AG20443 (cell line): ENCODE data around the gene MIGA2.

Experiments used
- DNase-seq: peaks from one replicate; pipeline ENCODE4 v3.0.0; 2012; ENCODE audit warnings: low spot score, mixed read lengths

The MIGA2 gene

DNA sequence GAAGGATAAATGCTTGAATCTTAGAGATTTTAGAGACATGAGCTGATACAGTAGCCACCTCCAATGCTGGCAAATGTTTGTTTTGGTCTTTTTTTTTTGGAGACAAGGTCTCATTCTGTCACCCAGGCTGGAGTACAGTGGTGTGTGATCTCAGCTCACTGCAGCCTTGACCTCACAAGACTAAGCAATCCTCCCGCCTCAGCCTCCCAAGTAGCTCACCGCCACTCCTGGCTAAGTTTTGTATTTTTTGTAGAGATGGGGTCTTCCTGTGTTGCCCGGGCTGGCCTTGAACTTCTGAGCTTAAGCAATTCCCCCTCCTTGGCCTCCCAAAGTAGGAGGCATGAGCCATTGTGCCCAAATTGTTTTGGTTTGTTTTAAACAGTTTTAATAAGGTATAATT, 37.7 kb downstream of the MIGA2 start:
- no peak for DNase-seq

DNA sequence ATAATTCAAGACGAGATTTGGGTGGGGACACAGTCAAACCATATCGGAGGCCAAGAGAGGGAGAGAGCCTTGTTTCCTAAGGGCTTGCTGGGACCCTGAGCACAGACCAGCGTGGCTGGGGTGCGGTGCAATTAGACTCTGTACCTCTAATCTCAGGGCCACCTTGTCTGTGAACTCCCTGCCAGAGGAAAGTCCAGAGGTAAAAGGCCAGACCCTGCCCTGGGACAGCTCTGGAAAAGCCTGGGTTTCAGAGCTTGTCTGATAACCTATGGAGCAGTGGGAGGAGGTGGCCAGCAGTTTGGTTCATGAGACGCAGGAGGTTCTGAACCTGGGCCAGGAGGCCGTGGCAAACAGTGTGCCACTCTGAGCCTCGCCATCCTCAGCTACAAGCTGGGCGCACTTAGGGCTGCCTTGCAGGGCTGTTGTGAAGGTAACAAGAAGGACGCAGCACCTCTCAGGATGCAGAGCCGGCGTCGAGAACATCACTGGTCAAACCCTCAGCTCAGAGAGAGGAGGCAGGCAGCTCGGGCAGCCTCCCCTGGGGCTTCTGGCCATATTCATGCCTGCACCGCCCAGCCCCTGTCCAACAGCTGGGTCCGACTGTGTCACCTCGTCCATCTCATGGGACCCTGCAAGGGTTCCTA, 39.7 kb downstream of the MIGA2 start:
- no peak for DNase-seq

DNA sequence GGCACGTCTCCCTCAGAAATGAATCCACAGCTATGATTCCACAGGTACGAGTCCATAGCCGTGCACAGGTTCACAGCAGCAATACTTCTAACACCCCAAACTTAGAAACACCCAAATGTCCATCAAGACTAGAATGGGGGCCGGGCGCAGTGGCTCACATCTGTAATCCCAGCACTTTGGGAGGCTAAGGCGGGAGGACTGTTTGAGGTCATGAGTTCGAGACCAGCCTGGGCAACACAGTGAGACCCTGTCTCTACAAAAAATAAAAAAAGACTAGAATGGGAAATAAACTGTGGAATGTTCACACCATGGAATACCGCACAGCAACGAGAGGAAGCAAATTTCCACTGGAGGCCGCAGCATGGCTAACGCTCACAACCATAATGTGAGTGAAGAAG, 40.2 kb downstream of the MIGA2 start:
- no peak for DNase-seq

DNA sequence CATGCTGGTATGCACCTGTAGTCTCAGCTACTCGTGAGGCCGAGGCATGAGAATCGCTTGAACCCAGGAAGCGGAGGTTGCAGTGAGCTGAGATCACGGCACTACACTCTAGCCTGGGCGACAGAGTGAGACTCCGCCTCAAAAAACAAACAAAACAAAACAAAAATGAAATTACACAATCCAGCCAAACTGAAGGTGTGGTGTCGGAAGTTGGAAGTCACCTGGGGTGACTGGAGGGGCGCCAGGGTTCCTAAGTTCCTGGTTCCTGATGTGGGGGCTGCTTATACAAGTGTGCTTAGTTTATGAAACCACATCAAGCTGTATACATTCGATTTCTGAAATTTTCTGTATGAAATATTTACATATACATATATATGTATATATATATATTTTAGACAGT, 40.8 kb downstream of the MIGA2 start:
- DNase-seq = no peak

DNA sequence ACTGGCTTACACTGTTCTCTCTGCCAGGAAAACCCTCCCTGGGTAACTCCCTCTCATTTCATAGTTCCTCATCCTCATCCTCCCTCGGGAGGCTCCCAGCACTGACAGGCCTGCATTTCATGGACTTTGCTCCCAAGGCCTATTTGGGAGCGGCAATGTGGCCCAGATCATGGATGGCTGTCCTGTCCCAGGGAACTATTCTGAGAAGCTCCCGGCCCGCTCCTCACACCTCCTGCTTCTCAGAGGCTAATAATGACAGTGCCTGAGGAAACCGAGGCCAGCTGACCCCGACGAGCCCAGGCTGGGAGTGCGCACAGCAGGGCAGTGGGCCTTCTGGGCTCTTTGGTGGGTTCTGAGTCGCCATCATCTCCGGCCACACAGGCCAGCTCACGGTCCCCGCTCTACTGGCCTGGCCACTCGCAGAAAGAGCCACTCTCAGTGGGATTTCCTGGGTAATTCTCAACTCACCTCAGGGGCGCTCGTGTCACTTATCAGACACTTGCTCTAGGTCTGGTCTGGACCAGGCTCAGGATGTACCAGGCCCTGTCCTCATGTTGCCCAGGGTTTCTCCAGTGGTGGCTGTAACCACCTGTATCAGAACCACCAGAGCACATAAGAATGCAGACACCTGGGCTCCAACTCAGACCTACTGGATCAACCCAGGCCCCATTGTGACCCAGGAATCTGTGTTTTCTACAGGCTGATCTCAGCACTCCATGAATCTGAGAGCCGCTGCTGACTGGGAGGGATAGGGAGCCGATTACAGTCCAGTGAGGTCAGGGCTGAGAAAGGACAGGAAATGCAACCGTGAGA, 42.5 kb downstream of the MIGA2 start:
- DNase-seq = no peak

DNA sequence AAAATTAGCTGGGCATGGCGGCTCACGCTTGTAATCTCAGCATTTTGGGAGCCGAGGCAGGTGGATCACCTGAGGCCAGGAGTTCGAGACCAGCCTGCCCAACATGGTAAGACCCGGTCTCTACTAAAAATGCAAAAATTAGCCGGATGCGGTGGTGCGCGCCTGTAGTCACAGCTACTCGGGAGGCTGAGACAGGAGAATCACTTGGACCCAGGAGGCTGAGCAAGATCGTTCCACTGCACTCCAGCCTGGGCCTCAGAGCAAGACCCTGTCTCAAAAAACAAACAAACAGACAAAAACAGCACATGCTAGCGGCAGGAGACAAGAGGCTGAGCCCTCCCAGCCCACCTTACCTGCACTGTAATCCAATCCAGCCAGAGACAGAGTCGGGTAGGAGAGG, 43.4 kb downstream of the MIGA2 start:
- DNase-seq = no peak

DNA sequence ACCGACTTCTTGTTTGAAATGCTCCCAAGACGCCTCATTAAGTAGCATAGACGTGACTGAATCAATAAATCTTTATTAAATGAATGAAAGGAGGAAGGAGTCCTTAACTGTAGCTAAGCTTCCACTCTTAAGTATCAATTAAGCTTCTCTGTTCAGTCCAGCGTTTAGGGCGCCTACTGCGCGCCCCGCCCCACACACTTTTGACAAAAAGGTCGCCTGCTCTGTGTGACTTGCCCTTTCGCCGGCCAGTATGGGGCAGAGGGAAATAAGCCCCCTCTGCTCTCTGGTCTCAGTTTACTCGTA, 43.8 kb downstream of the MIGA2 start:
- DNase-seq = no peak

DNA sequence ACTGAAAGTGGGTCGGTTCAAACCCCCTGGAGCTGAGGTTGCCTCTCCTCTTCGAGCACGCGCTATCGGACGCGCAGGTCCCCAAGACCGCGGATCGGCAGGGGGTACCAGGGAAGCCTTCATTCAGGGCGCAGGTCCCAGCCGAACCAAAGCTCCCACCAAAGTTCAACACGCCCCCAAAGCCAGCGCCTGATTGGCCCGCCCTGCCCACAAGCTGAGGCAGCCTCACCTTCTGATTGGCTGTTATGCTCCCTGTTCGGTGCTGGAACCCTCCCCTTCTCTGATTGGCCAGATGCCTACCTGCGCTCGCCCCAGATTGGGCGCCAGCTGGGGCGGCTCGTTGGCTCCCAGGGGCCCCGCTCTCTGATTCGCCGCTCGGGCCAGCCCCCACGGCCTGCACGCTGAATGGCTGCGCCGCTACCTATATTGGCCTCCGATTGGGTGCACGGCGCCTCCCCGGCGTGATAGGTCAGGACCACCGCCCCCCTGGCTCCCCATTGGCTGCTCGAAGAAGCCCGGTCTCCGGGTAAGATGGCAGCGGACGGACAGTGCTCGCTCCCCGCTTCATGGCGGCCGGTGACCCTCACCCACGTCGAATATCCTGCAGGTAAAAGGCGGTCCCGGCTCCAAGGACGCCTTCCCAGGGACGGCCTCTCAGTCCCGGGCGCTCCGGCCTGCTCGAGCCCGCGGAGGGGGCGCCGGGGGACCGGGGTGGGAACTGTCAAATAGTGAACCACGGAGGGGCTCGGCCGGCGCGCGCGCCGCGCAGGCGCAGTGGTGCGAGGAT, 44.4 kb downstream of the MIGA2 start, which contains the start of gene DOLPP1:
TSS of gene DOLPP1 (plus strand) at position 511 of the 787 bp plus-strand sequence. CDS start at position 532, 21 bp downstream.
- peak; percentile 100 for DNase-seq

DNA sequence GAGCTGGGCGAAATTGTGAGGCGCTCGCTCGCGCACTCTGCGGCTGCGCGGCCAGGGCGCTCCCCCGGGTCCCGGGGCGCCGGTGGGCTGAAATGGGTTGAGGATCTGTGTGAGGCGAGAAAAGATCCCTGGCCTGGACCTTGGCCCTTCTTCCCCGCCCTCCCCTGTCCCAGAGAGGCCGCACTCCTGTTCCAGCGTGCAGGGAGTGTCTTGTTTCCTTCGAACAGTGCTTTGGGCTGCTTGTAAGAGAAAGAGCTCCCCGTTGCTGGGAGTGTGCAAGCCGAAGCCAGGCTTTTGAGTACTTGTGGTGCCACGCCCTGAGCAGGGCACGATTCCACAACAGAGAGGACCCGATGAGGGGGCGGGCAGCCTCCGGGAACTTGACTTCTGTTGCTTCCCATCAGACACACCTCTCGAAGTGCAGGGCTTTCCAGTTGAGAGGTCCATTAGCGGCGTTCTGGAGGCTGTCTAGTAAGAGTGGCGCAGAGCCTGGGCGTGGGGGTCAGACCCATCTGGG, 45.0 kb downstream of the MIGA2 start:
- DNase-seq = peak; percentile 98

DNA sequence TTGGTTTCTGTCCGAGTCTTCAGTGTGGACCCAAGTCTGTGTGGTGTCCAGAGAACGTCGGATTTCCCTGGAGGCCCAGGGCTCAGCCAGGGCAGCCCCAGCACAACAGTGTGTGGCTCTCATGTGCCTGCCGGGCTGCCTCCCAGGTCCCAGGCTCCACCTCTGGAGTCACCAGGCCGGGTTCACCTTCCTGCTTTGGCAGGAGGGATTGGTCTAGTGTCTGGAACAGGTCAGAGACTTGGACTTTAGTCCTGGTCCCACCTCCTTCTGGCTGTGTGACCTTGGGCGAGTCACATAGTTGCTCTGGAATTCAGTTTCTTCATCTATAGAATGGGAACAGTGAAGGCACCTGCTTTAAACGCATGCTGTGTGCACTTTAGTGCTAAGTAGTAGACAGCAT, 47.7 kb downstream of the MIGA2 start:
- no peak for DNase-seq

DNA sequence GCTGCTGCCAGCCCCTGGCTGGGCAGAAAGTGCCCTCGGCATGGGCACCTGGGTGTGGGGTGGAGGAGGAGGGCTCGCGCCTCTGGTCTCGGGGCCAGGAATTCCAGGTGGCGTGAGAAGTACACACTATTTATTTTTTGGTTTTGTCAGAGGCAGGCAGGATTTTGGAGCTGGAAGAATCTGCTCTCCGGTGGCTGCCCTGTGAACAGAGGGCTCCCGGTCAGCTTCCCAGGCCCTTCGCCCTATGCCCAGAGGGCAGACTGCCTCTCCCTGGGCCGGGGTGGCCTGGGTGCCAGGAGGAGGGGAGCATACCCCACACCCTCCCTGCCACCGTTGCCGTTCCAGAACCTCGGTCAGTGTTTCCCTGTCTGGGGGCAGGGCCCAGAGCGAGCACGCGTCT, 52.8 kb downstream of the MIGA2 start:
- DNase-seq = no peak

DNA sequence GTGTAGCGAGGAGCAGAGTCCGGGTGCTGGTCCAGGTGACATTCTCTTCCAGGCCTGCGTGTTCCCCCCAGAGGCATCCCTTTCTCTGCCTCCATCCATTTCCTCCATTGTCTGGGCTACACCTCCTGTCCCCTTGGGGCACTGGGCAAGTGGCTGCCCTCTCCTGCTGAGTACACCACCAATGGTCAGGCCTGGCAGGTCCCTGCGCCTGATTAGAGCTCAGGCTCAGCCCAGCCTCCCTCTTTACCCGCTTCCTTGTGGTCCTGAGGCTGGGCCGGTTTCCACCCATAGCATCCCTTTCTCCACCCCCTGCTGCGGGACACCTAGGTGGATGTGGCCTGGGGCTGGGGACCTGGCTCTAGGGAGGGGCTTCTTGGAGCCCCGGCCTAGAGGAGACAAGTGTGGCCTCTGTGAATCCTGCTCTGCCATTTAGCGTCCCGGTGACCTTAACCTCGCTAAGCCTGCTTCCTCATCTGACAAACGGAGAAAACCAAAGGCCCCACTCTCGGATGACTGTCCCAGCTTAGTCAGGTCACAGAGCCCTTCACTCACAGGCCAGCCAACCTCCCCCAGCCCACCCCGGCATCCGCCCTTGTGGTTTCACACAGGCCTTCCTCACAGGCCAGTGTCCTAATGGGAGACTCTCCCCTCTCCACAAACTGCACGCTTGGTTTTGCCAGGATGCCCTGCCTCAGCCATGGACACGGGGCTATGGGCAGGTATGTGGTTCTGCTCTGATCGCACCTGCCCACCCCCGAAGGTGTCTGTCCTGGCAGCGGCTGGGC, 57.4 kb downstream of the MIGA2 start:
- DNase-seq = no peak

DNA sequence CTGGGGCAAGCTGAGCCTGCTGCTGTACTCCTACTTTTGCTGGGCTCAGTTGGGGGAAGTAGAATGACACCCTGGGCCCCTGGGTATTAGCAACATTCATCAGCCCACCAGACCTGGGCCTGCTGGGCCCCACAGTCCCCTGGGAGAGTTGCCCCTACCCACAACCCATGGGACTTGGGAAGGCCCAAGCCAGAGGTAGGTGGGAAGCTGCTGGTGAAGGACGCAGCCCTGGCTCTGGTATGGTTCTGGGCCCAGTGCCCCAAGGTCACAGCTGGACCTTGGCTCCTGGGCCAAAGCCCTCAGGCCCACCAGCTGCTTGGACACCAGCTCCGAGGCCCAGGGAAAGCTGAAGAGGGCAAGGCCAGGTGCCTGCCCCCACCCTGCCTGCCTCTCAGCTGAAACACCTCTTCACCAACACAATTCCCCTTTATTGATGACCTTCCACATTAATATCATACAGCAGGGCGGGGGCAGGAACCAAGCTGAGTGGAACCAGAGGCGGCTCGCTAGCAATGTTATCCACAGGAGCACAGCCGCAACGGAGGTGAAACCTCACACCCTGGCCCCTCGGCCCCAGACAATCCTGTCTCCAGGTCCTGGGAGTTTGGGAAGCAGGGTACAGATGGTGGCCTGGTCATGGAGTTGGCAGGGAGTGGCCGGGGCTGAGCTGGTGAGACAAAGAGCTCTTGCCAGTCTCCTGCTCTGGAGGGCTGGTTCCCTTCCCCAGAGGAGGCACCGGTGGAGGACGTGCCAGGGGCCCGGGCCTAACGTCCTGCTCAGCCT, 58.2 kb downstream of the MIGA2 start:
- no peak for DNase-seq

DNA sequence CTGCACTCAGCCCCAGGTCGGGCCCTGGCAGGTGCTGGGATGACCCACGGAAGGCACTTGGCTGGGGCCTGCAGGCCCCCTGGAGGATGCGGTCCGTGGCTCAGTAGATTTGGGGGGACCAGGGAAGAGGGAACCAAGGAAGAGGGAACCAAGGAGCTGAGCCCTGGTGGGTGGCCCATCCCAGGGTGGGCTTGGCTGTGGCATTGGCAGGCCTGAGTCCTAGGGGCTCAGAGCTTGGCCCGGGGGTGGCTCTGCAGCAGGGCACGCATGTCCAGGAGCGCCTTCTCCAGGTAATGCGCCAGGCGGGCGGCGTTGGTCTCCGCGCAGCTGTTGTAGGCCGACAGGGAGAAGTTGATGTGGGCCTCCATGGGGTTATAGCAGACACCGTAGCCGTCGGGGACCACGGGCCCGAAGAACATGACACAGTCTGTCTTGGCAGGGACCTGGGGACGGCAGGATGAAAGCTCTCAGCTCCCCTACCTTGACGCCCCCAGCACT, 58.8 kb downstream of the MIGA2 start:
- DNase-seq = no peak

DNA sequence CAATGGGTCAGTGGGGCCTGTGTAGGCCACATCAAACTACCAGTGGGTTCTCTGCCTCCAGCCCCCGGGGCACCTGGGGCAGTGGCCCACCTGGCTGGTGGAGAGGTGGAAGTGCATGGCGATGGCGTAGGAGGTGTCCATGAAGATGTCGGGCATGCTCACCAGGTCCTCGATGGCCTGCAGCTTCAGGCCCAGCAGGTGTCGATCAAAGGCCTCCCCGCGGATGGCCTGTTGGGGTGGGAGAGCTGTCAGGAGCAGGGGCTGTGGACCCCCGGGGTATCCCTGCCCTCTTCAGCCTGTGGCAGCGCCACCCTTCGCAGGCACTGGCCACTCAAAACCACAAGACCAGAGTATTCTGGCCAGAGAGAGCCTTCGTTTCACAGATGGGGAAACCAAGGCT, 59.5 kb downstream of the MIGA2 start:
- DNase-seq = no peak

DNA sequence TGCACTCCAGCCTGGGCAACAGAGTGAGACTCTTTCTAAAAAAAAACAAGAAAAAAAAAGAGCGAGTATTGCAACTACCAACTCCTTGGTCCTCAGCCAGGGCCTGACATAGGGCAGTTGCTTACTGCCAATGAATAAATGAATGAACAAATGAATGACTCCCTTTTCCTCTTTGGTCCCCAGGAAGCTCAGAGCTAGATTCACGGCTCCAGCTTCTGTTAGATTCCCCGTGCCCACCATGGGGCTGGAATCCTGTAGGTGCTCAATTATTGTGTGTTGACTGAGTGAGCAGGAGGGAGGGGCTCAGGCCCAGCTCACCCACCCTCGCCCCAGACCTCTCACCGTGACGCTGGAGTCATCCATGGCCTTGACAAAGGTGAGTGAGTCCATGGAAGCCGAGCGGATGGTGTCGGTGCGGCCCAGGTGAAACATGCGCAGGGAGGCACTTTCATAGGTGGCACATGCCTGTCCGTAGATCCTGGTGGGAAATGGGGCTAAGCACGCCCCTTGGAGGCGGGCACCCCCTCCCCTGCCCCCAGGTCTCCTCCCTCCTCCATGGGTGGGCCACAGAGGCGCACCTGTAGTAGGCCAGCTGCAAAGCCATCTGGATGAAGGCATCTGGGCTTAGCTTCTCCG, 61.4 kb downstream of the MIGA2 start:
- no peak for DNase-seq

DNA sequence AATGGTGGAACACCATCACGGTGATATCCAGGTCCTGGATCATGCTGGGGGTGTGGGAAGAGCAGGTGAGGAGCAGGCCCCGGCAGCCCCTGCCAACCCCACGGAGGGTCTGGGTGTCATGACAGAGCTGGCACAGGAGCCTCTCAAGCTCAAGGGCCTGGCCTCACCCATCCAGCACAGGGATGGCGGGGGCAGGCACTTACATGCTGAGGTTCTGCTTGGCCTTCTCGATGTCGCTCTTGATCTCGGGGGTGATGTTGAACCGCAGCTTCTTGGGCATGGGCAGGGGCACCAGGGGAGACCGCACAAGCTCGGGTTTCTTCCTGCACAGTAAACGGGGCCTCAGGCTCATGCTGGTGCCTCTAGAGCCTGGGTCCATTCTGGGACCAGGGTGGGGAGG, 61.9 kb downstream of the MIGA2 start:
- DNase-seq = no peak

DNA sequence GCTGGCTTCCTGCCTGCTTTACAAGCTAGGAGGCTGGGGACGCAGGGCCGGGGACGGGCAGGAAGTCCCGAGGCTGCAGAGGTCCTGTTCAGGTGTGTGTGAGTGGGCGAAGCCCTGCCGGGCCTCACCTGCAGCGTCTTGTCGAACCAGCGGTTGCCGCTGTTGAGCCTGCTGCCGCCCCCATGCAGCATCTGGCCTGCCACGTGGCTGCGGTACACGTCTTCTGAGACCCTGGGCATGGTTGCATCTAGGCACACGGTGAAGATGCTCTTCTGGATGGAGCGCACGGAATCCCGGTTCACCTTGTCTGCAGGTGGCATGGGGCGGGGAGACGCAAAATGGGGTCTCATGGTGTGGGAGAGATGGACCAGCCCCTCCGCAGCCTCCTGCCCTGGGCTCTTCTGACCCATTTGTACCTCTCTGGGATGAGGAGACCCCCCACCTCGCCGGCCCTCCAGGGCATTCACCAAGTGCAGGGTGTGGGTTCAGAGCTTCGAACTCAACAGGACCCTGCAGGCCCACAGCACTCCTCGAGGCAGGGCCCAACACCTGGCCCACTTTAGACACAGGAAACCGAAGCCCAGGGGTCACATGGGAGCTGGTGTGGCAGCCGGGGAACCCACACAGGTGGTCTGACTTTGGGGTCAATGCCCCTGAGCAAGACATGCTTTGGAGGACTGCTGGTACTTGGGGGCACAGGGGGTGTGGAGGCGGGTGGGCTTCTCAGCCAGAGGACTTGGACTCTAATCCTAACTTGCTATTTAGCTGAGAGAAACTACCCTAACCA, 64.2 kb downstream of the MIGA2 start:
- no peak for DNase-seq

DNA sequence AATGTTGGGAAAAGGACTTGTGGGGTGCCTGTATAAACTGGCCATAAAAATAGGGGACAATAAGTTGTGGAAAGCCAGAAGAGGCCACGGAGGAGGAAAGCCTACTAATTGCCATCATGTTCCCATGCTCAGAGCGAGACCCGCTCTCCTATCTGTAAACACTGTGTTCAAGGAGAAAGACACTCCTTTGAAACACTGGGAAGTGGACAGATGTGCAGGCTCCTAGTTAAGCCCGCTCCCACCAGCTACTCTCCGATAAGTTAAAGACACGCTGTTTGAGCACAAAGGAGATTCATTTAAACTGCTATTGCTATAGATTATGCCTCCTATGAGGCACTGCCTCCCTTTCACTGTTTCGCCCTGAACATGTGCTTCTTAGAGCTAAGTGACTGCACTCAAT, 64.9 kb downstream of the MIGA2 start:
- DNase-seq = no peak

DNA sequence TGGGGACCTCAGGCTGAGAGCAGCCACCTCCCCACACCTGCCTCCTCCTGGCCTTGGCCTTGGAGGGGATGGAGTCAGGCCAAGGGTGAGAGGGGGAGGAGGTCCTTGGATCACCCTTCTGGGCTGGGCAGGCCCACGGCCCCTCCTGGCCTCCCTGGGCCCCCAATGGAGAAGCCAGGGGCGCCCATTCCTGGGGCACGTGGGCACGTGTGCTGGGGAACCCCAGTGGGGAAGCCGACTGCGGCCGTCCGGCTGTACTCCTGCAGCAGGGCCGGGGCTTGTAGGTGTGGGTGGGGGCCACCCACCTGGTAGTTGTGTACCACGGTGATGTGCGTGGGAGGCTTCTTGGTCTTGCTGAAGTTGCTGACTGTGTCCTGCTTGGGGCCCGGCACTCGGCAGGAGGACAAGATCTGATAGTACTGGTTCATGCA, 65.7 kb downstream of the MIGA2 start:
- DNase-seq = no peak
